Adipocyte (in vitro differentiated cells): ENCODE data around the gene TRAPPC11.
A peak's percentile ranks its signal among the peaks of the same experiment; 100 is the strongest.
"Not testable (repeated sequence)": the region's sequence is repeated elsewhere in the genome, so short reads cannot be mapped to it uniquely, and the experiment has no call there.

Experiments
- DNase-seq: peaks from one replicate; pipeline ENCODE4 v3.0.0-alpha.2; 2015; ENCODE audit warnings: low read depth
- H3K27me3 ChIP-seq: replicated peaks from 2 replicates; pipeline ENCODE4 v1.7.0; 2013; ENCODE audit warnings: mild to moderate bottlenecking, low read length, moderate library complexity; ENCODE audit not compliant: control insufficient read depth, insufficient read depth
- H3K36me3 ChIP-seq: 2 replicates; pipeline ENCODE4 v1.7.0; 2013; ENCODE audit warnings: low read length, mild to moderate bottlenecking, moderate library complexity; ENCODE audit not compliant: control insufficient read depth, insufficient read depth, severe bottlenecking
- H3K4me1 ChIP-seq: 2 replicates; pipeline ENCODE4 v1.7.0; 2013; ENCODE audit warnings: mild to moderate bottlenecking, low read length, moderate library complexity; ENCODE audit not compliant: control insufficient read depth, insufficient read depth
- H3K4me3 ChIP-seq: 2 replicates; pipeline ENCODE4 v1.7.0; 2013; ENCODE audit warnings: mild to moderate bottlenecking, low read length, moderate library complexity
- H3K9ac ChIP-seq: 2 replicates; pipeline ENCODE4 v1.7.0; 2013; ENCODE audit warnings: mild to moderate bottlenecking, low read length, moderate library complexity
- H3K9me3 ChIP-seq: 2 replicates; pipeline ENCODE4 v1.7.0; 2013; ENCODE audit warnings: mild to moderate bottlenecking, low read length, moderate library complexity; ENCODE audit not compliant: control insufficient read depth

TRAPPC11 gene

DNA sequence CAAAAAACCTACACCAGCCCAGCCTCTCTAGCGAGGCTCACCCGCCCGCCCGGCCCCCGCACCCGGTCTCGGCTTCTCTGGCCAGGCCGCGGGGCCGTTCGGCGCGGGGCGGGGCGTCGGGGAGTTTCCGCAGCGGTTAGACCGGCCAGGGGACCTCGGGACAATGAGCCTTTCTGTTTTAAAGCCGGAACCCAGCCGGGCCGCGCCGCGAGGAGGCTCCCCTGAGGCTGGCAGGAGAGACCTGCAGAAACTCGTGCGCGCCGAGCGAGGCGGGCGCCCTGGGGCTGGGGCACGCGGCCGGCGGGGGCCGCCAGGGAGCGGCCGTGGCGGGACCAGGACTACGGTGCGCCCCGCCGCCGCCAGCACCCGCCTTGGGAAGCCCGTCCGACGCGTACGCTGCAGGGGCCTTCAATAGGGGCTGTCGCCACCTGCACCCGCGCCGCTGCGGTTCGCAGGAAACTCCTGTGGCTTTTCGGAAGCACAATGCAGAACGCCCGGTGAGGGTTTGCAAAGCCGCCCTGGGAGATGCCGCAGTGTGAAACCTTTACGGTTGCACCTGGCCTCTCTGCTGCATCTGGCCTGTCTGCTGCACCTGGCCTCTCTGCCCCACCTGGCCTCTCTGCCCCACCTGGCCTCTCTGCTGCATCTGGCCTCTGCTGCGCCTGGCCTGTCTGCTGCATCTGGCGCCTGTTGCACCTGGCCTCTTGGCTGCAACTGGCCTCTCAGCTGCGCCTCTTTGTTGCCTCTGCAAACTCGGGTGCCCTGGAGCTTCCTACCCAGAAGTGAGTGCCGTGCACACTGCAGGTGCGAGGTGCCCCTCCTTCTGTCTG lies 63.9 kb downstream of the TRAPPC11 start:
- Histone ChIP-seq H3K4me1 (peaks cover 6% of the 10 kb centered on the region), H3K4me3 (peak overlapping the region; percentile 72), H3K27me3 (peaks cover 4% of the 10 kb centered on the region), H3K36me3 (no peaks in the 10 kb centered on the region), H3K9me3 (no peaks in the 10 kb centered on the region), H3K9ac (peak overlapping the region; percentile 68)
- peak; percentile 65 for DNase-seq

DNA sequence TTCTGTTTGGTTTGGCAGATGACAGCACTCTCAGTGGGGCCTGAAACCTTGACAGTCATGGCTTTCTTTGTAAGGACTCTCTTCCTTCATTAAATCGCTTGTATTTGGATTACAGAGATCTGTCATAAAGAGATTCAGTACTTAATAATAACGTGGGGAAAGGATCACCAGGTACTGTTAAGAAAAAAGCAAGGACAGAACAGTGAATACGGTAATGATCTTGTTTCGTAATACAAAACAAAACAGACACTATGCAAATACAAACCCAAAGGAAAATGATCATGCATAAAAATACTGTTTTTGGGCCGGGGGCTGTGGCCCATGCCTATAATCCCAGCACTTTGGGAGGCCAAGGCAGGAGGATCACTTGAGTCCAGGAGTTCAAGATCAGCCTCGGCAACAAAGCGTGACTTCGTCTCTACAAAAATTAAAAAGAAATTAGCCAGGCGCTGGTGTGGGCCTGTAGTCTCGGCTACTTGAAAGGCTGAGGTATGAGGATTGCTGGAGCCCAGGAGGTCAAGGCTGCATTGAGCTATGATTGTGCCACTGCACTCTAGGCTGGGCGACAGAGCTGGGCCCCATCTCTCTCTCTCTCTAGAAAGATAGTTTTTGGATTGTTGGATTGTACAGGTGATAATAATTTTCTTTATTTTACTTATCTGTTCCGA lies 64.6 kb downstream of the TRAPPC11 start:
- no peak overlapping the region for H3K4me3 ChIP-seq
- H3K4me1 ChIP-seq: peaks cover 6% of the 10 kb centered on the region
- peaks cover 4% of the 10 kb centered on the region for H3K27me3 ChIP-seq
- no peaks in the 10 kb centered on the region for H3K36me3 ChIP-seq
- no peak for DNase-seq
- H3K9me3 ChIP-seq: no peaks in the 10 kb centered on the region
- H3K9ac ChIP-seq: no peak overlapping the region

DNA sequence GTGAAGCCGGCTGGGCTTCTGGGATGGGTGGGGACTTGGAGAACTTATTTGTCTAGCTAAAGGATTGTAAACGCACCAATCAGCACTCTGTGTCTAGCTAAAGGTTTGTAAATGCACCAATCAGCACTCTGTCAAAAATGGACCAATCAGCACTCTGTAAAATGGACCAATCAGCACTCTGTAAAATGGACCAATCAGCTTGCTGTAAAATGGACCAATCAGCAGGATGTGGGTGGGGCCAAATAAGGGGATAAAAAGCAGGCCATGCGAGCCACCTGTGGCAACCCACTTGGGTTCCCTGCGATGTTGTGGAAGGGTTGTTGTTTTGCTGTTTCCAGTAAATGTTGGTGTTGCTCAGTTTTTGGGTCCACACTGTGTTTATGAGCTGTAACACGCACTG lies 66.5 kb downstream of the TRAPPC11 start:
- not testable (repeated sequence) for H3K27me3 ChIP-seq, H3K9me3 ChIP-seq, H3K9ac ChIP-seq, H3K36me3 ChIP-seq, H3K4me3 ChIP-seq, DNase-seq, H3K4me1 ChIP-seq

DNA sequence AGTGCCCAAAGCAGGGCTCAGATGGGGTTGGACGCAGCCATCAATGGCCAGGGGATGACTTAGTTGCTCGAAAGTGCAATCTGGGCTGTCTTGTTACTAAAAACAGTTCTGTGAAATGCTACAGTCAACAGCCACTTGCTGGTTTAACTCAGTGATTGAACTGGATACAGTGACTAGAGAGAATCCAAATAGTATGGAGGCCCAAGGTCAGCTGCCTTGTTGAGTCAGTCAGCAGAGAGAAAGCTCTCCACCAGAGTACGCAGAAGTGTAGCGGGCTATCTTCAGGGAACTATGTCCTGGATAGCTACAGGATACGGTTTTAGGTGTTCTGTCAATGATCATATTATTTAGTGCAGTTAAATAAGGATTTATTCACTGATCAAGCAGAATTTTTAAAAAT lies 68.4 kb downstream of the TRAPPC11 start:
- peaks cover 4% of the 10 kb centered on the region for H3K27me3 ChIP-seq
- H3K36me3 ChIP-seq: no peaks in the 10 kb centered on the region
- H3K9me3 ChIP-seq: no peaks in the 10 kb centered on the region
- H3K9ac ChIP-seq: no peak overlapping the region
- H3K4me3 ChIP-seq: no peak overlapping the region
- H3K4me1 ChIP-seq: no peaks in the 10 kb centered on the region
- DNase-seq: no peak

DNA sequence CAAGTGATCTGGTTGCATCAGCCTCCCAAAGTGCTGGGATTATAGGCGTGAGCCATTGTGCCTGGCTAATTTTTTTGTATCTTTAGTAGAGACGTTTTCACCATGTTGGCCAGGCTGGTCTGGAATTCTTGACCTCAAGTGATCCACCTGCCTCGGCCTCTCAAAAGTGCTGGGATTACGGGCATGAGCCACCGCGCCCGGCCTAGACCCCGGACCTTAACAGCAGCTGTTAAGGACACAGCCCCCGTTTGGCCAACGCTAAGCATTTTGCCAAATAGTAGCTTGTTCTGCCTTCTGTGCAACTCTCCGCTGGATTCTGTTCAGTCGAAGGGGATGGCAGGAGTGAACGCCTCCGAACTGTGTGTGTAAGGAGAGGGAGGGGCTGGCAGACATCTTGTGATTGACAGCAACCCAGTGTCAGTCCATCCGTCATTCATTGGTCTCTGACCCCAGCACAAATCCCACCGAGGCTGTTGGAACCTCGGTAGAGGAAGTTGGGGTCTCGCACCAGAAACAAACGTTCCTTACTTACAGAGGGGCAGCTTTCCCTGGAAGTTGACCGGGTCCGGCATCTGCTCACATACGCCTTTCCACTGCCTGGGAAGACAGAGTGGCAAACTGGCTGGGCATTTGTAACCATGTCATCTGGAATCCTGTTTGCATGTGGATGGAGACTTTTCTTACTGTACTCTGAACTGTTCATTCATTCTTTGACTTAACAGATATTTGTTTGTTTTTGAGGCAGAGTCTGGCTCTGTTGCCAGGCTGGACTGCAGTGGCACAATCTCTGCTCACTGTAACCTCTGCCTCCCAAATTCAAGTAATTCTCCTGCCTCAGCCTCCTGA lies 69.4 kb downstream of the TRAPPC11 start:
- Histone ChIP-seq H3K36me3 (no peaks in the 10 kb centered on the region), H3K9ac (no peak overlapping the region), H3K27me3 (peaks cover 4% of the 10 kb centered on the region), H3K4me1 (no peaks in the 10 kb centered on the region), H3K9me3 (no peaks in the 10 kb centered on the region), H3K4me3 (no peak overlapping the region)
- no peak for DNase-seq

DNA sequence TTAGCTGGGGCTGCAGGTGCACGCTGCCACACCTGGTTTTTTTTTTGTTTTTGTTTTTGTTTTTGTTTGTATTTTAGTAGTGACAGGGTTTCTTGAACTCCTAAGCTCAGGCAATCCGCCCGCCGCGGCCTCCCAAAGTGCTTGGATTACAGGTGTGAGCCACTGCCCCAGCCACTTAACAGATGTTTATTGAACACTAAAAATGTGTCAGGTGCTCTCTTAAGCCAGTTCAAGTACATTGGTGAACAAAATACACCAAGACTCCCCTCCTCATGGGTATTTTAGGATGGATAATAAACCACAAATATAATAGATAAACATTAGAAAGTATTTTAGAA lies 69.9 kb downstream of the TRAPPC11 start:
- Histone ChIP-seq H3K4me1 (no peaks in the 10 kb centered on the region), H3K27me3 (peaks cover 4% of the 10 kb centered on the region), H3K36me3 (no peaks in the 10 kb centered on the region), H3K9me3 (no peaks in the 10 kb centered on the region), H3K4me3 (no peak overlapping the region), H3K9ac (no peak overlapping the region)
- no peak for DNase-seq

DNA sequence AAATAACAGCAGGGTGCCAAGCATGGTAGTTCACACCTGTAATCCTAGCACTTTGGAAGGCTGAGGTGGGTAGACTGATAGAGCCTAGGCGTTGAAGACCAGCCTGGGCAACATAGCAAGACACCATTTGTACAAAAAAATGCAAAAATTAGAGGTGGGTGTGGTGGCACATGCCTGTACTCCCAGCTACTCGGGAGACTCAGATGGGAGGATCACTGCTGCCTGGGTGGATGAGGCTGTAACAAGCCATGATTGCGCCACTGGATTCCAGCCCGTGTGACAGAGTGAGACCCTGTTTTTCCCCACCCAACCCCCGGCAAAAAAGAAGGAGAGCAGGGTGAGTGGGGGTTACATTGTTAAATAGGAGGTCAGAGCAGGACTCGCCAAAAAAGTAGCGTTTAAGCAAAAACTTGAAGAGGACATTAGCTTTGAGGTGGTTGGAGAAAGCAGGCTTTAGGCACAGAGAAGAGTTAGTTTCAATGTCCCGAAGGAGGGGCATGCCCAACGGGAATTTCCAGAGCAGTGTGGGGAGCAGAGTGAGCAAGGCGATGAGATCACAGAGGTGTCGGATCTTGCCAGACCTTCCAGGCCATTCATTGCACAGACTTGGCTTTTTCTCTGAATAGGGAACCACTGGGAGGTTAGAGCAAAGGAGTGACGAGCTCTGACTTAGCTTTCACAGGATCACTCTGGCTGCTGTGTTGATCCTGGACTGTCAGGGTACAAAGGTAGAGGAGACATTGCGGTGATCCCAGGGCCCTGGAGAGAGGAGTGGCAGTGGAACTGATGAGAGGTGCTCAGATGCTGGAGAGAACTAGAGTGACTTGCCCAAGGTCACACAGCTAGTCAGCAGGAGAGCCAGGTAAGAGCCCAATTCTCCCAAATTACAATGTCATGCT lies 70.6 kb downstream of the TRAPPC11 start:
- H3K4me3 ChIP-seq: no peak overlapping the region
- H3K4me1 ChIP-seq: no peaks in the 10 kb centered on the region
- no peaks in the 10 kb centered on the region for H3K9me3 ChIP-seq
- no peak overlapping the region for H3K9ac ChIP-seq
- DNase-seq: no peak
- H3K27me3 ChIP-seq: peaks cover 4% of the 10 kb centered on the region
- H3K36me3 ChIP-seq: no peaks in the 10 kb centered on the region

DNA sequence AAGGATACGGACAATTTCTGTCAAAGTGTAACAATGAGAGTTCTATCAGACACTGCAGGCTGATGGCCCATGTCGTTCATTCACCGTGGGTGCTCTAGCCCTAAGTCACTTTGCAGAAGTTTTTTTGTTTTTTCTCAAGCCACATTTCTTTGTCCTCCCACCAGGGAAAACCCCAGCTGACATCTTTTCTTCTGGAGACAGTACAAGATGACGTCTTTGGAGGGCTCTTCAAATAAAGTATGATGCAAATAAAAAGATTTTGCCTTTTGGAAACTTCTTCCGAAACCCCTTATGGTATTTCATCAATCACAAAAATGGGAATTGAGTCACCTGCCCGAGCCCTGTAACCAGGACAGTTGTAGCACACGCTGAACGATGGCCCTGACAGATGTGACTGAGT lies 73.2 kb downstream of the TRAPPC11 start:
- Histone ChIP-seq H3K27me3 (no peaks in the 10 kb centered on the region), H3K9me3 (no peaks in the 10 kb centered on the region), H3K36me3 (no peaks in the 10 kb centered on the region), H3K4me3 (no peak overlapping the region), H3K9ac (no peak overlapping the region), H3K4me1 (no peaks in the 10 kb centered on the region)
- DNase-seq: no peak

DNA sequence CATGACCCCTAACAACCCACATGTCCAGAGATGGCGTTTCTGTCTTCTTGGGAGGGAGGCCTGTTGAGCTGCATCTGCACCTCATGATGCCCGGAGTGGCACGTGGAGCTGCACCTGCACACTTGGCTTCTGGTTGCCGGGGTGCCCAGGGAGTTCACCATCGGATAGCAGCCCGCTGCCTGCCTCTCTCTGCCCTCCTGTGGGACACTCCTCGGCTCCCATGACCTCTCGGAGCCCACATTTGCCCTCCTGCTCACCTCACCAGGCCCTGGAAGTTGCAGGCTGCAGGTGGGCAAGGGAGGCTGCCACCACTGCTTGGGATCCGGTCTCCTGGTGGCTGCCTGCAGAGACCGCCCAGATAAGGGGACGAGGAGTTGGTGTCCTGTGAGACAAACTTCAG lies 74.1 kb downstream of the TRAPPC11 start:
- Histone ChIP-seq H3K9ac (no peak overlapping the region), H3K27me3 (no peaks in the 10 kb centered on the region), H3K4me1 (peaks cover 1% of the 10 kb centered on the region), H3K9me3 (no peaks in the 10 kb centered on the region), H3K4me3 (no peak overlapping the region), H3K36me3 (no peaks in the 10 kb centered on the region)
- no peak for DNase-seq

DNA sequence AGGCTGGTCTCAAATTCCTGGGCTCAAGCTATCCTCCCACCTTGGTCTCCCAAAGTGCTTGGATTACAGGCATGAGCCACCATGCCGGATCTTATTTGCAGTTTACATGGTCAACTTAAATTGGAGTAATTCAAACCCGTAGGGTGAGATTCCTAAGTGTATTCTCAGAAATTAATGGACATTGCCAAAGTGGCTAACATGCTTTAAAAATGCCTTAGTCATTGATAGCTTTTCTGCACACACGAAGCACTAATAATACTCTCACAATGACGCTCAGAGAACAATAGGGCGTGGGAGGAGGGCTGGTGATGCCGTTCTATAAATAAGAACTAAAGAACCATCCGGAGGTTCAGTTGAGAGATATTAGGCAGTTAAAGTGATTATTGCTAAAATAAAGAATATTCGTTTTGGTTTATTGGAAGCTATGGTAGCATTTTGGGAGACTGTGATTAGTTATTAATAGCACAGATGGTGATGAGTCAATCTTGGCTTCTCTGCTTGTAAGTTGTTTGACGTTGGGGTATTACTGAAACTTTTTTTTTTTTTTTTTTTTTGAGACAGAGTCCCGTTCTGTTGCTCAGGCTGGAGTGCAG lies 79.1 kb downstream of the TRAPPC11 start:
- H3K4me1 ChIP-seq: peaks cover 3% of the 10 kb centered on the region
- H3K36me3 ChIP-seq: no peaks in the 10 kb centered on the region
- no peak overlapping the region for H3K9ac ChIP-seq
- no peak for DNase-seq
- H3K9me3 ChIP-seq: no peaks in the 10 kb centered on the region
- no peak overlapping the region for H3K4me3 ChIP-seq
- H3K27me3 ChIP-seq: no peaks in the 10 kb centered on the region
